ENCODE data around the gene CD53.
"Not testable (repeated sequence)": the region's sequence is repeated elsewhere in the genome, so short reads cannot be mapped to it uniquely, and the experiment has no call there.

Gene CD53

GRCh38 chr1:110928191-110928590, 55.2 kb downstream of the CD53 start:
- no peak for DNase-seq (ENCODE audit: low read depth)
- H3K4me3 ChIP-seq (ENCODE audit: control insufficient read depth, low read depth, low read length), result no peak overlapping the region
- TF ChIP-seq, protein P1, sequence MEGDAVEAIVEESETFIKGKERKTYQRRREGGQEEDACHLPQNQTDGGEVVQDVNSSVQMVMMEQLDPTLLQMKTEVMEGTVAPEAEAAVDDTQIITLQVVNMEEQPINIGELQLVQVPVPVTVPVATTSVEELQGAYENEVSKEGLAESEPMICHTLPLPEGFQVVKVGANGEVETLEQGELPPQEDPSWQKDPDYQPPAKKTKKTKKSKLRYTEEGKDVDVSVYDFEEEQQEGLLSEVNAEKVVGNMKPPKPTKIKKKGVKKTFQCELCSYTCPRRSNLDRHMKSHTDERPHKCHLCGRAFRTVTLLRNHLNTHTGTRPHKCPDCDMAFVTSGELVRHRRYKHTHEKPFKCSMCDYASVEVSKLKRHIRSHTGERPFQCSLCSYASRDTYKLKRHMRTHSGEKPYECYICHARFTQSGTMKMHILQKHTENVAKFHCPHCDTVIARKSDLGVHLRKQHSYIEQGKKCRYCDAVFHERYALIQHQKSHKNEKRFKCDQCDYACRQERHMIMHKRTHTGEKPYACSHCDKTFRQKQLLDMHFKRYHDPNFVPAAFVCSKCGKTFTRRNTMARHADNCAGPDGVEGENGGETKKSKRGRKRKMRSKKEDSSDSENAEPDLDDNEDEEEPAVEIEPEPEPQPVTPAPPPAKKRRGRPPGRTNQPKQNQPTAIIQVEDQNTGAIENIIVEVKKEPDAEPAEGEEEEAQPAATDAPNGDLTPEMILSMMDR (conservative IDR thresholded peaks at IDR 0.05; ENCODE audit: control insufficient read depth, insufficient read depth, low read depth, low read length), result no peak

- no peak overlapping the region for H3K4me3 ChIP-seq (ENCODE audit: control insufficient read depth, low read depth, low read length)
- DNase-seq (ENCODE audit: low read depth), result no peak
- TF ChIP-seq, protein P1 (conservative IDR thresholded peaks at IDR 0.05; ENCODE audit: control insufficient read depth, insufficient read depth, low read depth, low read length), result no peak
Measured at GRCh38 chr1:110928904-110929303, 56.0 kb downstream of the CD53 start.

DNA sequence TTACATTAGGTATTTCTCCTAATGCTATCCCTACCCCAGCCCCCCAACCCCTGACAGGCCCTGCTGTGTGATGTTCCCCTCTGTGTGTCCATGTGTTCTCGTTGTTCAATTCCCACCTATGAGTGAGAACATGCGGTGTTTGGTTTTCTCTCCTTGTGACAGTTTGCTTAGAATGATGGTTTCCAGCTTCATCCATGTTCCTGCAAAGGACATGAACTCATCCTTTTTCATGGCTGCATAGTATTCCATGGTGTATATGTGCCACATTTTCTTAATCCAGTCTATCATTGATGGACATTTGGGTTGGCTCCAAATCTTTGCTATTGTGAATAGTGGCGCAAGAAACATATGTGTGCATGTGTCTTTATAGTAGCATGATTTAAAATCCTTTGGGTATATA, 58.1 kb downstream of the CD53 start:
- not testable (repeated sequence) for H3K4me3 ChIP-seq (ENCODE audit: control insufficient read depth, low read depth, low read length); DNase-seq (ENCODE audit: low read depth)

DNA sequence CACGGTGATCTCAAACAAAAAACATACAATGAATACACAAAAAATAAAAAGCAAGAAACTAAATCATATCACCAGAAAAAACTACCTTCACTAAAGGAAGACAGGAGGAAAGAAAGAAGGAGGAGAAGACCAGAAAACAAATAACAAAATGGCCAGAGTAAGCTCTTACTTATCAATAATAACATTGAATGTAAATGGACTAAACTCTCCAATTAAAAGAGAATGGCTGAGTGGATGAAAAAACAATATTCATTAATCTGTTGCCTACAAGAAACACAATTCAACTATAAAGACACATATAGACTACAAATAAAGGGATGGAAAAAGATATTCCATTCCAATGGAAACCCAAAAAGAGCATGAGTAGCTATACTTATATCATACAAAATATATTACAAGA, 63.6 kb downstream of the CD53 start:
- TF ChIP-seq, protein P1 (conservative IDR thresholded peaks at IDR 0.05; ENCODE audit: control insufficient read depth, insufficient read depth, low read depth, low read length), result no peak
- no peak overlapping the region for H3K4me3 ChIP-seq (ENCODE audit: control insufficient read depth, low read depth, low read length)
- DNase-seq (ENCODE audit: low read depth), result no peak

DNA sequence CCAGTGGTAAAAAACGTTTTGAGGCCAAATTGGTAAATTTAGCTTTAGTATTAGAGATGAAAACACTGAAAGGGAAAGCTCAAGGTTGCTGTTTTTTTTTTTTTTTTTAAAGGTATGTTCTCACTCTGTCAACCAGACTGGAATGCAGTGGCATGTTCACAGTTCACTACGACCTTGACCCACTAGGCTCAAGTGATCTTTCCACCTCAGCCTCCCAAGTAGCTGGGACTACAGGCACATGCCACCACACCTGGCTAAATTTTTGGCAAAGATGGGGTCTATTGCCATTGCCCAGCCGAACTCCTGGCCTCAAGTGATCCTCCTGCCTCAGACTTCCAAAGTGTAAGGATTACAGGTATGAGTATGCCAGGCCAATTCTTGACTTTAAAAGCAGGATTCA, 71.9 kb downstream of the CD53 start:
- H3K4me3 ChIP-seq (ENCODE audit: control insufficient read depth, low read depth, low read length), result no peak overlapping the region
- TF ChIP-seq, protein P1 (conservative IDR thresholded peaks at IDR 0.05; ENCODE audit: control insufficient read depth, insufficient read depth, low read depth, low read length), result no peak
- DNase-seq (ENCODE audit: low read depth), result no peak

- TF ChIP-seq, protein P1 (conservative IDR thresholded peaks at IDR 0.05; ENCODE audit: control insufficient read depth, insufficient read depth, low read depth, low read length), result no peak
- H3K4me3 ChIP-seq (ENCODE audit: control insufficient read depth, low read depth, low read length), result no peak overlapping the region
Measured at GRCh38 chr1:110945626-110946025, 72.7 kb downstream of the CD53 start.

GRCh38 chr1:110948038-110948810, 75.3 kb downstream of the CD53 start:
- TF ChIP-seq, protein P1 (conservative IDR thresholded peaks at IDR 0.05; ENCODE audit: control insufficient read depth, insufficient read depth, low read depth, low read length), result no peak
- H3K4me3 ChIP-seq (ENCODE audit: control insufficient read depth, low read depth, low read length), result no peak overlapping the region
- peak; percentile 55 for DNase-seq (ENCODE audit: low read depth)

More at GRCh38 chr1:110945626-110946025, 72.7 kb downstream of the CD53 start:
- DNase-seq (ENCODE audit: low read depth), result no peak
